Right atrium auricular region (tissue), 2 donors: ENCODE results near the gene ANKRD11. TPM values are rescaled to one million over a fixed set of nuclear protein-coding genes. Genes with fewer than 3 reads are reported as not detected.
"Not testable (repeated sequence)": the region's sequence is repeated elsewhere in the genome, so short reads cannot be mapped to it uniquely, and the experiment has no call there.

ENCODE experiments used
- DNase-seq: peaks from one replicate; pipeline ENCODE4 v3.0.0-alpha.2; 2019; ENCODE audit warnings: low spot score
- H3K27ac ChIP-seq, 2 donors: fragments of 200-600 bp; sonication (generic); 1 replicate in 1 of 2; 2 replicates in 1 of 2; pipeline ENCODE4 v1.5.1; 2016 to 2019
- H3K27me3 ChIP-seq, 2 donors: fragments of 200-600 bp; sonication (generic); one replicate each; pipeline versions ENCODE4 v1.5.1 to v1.6.0; 2017 to 2019
- H3K36me3 ChIP-seq: fragments of 200-600 bp; sonication (generic); one replicate; pipeline ENCODE4 v1.5.1; 2016
- H3K4me1 ChIP-seq, 2 donors: fragments of 200-600 bp; sonication (generic); one replicate each; pipeline versions ENCODE4 v1.5.1 to v1.6.0; 2017 to 2019
- H3K4me3 ChIP-seq, 2 donors: fragments of 200-600 bp; sonication (generic); 1 replicate in 1 of 2; 2 replicates in 1 of 2; pipeline ENCODE4 v1.5.1; 2017 to 2019; ENCODE audit warnings: mild to moderate bottlenecking in 1 of 2, moderate library complexity in 1 of 2
- H3K9me3 ChIP-seq, 2 donors: fragments of 200-600 bp; sonication (generic); one replicate each; pipeline ENCODE4 v1.5.1; 2019
- total RNA-seq, 2 donors: library from RNA; depleted of rRNA; stranded (reverse); fragments of >200 nt; gene quantifications; one replicate each; pipeline ENCODE4 v1.1.0, GENCODE V29; 2016
- TF ChIP-seq, protein P1 (sequence below), 2 donors: fragments of 200-600 bp; sonication (generic); IDR thresholded peaks; one replicate each; pipeline ENCODE4 v1.5.1; 2019; ENCODE audit warnings: antibody characterized with exemption in 2 of 2

ANKRD11 gene
- total RNA-seq, 2 donors from 2014 or later: 55.2 to 68.1 TPM

DNA sequence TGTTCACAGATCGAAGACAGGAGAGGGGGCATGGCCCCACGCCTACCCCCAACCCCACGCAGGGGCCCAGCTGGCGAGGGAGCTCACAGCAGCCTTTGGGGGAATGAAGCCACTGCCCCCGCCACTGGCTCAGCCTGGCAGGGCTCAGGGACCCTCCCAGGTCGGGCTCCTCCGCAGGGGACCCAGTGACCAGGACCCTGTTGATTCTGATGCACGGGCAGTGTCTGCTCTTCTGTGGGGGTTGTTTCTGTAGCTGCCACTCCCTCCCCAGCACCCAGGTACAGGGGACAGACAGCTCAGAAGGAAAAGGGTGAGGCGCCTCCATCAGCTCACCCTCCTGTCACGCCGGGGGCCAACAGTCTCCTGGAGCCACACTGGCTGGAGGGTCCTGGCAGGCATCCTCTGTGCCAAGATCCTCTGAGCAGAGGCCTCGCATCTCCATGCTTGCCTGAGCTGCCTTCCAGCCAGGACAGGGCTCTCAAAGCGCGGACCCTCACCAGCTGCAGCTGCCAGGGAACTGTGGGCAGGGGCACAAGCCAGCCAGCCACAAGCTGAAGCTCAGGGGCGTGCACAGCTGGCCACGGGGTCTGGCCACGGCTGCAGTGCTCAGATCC, 223.7 kb downstream of the ANKRD11 start:
- Histone ChIP-seq H3K36me3 (peaks cover 53% of the 10 kb centered on the region), H3K27me3 (no peaks in the 10 kb centered on the region), H3K27ac (no peak overlapping the region), H3K4me1 (no peaks in the 10 kb centered on the region), H3K9me3 (peaks cover 0 to 4% of the 10 kb centered on the region in 2 donors), H3K4me3 (no peak overlapping the region)
- DNase-seq: no peak
- TF ChIP-seq, protein P1, sequence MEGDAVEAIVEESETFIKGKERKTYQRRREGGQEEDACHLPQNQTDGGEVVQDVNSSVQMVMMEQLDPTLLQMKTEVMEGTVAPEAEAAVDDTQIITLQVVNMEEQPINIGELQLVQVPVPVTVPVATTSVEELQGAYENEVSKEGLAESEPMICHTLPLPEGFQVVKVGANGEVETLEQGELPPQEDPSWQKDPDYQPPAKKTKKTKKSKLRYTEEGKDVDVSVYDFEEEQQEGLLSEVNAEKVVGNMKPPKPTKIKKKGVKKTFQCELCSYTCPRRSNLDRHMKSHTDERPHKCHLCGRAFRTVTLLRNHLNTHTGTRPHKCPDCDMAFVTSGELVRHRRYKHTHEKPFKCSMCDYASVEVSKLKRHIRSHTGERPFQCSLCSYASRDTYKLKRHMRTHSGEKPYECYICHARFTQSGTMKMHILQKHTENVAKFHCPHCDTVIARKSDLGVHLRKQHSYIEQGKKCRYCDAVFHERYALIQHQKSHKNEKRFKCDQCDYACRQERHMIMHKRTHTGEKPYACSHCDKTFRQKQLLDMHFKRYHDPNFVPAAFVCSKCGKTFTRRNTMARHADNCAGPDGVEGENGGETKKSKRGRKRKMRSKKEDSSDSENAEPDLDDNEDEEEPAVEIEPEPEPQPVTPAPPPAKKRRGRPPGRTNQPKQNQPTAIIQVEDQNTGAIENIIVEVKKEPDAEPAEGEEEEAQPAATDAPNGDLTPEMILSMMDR (IDR thresholded peaks at IDR 0.05): no peak

- Histone ChIP-seq H3K4me1 (no peaks in the 10 kb centered on the region), H3K27me3 (no peaks in the 10 kb centered on the region), H3K4me3 (no peak overlapping the region), H3K9me3 (peaks cover 0 to 4% of the 10 kb centered on the region in 2 donors), H3K27ac (no peak overlapping the region), H3K36me3 (peaks cover 45% of the 10 kb centered on the region)
- TF ChIP-seq, protein P1 (IDR thresholded peaks at IDR 0.05): no peak
- no peak for DNase-seq
Observed at GRCh38 chr16:89265647-89266046, 224.7 kb downstream of the ANKRD11 start.

- Histone ChIP-seq H3K27ac (no peak overlapping the region), H3K4me1 (no peaks in the 10 kb centered on the region), H3K9me3 (peaks cover 0 to 4% of the 10 kb centered on the region in 2 donors), H3K36me3 (peaks cover 39% of the 10 kb centered on the region), H3K27me3 (no peaks in the 10 kb centered on the region), H3K4me3 (no peak overlapping the region)
- no peak for DNase-seq
- TF ChIP-seq, protein P1 (IDR thresholded peaks at IDR 0.05): no peak
Observed at GRCh38 chr16:89264800-89265550, 225.4 kb downstream of the ANKRD11 start.

DNA sequence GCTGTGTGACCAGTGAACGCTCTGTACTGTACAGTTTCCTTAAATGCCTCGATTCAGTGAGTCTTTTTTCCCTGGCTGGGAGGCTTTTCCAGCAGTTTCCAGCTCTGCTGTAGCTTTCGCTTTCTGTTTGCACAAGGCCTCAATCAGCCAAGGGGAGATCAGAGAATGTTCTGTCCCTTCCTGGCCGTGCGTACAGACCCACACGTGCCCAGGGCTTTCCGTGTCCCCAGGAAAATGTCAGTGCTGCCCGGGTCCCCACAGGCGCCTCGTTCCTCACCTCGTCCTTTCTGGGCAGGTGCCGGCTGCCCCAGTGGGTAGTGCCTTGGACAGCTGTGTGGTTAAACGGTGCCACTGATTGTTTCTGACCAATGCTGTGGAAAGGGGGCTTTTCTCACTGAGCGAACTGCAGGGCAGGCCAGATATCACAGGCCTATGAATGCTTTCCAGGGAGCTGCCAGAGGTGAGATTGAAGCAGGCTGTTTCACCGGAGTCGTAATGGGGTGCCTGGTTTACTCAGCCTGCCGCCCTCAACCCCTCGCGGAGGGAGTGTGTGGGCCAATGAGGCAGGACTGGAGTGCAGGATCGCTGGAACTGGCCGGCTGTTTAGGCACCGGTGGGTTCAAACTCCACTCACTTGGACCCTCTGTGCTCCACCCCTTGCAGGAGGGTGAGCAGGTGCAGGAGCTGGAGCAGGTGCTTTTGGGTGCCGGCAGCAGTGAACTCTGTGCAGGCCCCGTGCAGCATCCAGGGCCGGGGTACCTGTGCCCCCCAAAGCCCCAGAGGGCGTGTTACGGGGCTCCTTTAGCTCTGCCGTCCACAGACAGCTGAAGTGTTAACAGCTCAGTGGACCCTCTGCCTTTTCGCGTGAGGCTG, 228.4 kb downstream of the ANKRD11 start:
- no peak for DNase-seq
- H3K27ac ChIP-seq: no peak overlapping the region
- TF ChIP-seq, protein P1 (IDR thresholded peaks at IDR 0.05): no peak
- peaks cover 0 to 4% of the 10 kb centered on the region in 2 donors for H3K9me3 ChIP-seq
- H3K36me3 ChIP-seq: peaks cover 17% of the 10 kb centered on the region
- no peak overlapping the region for H3K4me3 ChIP-seq
- peaks cover 0 to 7% of the 10 kb centered on the region in 2 donors for H3K4me1 ChIP-seq
- no peaks in the 10 kb centered on the region for H3K27me3 ChIP-seq

DNA sequence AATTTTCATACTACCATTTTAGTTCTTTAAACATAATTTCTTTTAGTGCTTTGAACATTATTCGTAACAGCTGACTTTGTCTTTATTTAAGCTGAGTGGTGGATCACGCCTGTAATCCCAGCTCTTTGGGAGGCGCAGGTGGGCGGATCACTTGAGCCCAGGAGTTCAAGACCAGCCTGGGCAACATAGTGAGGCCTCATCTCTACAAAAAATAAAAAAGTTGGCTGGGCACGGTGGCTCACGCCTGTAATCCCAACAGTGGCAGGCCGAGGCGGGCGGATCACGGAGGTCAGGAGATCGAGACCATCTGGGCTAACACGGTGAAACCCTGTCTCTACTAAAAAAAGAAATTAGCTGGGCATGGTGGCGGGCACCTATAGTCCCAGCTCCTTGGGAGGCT, 230.5 kb downstream of the ANKRD11 start:
- peaks cover 0 to 12% of the 10 kb centered on the region in 2 donors for H3K4me1 ChIP-seq
- H3K9me3 ChIP-seq, H3K36me3 ChIP-seq, H3K27ac ChIP-seq, DNase-seq, H3K27me3 ChIP-seq, H3K4me3 ChIP-seq: not testable (repeated sequence)
